Tongue (tissue), 2 donors: ENCODE results near the gene DSE. TPM values are rescaled to one million over a fixed set of nuclear protein-coding genes. Genes with fewer than 3 reads are reported as not detected.
A peak's percentile ranks its signal among the peaks of the same experiment; 100 is the strongest.
"Not testable (repeated sequence)": the region's sequence is repeated elsewhere in the genome, so short reads cannot be mapped to it uniquely, and the experiment has no call there.

Experiments used
- DNase-seq: peaks from one replicate; pipeline ENCODE4 v3.0.0-alpha.2; 2015
- total RNA-seq: library from RNA; depleted of rRNA; stranded (reverse); fragments of >200 nt; gene quantifications from one replicate; pipeline ENCODE4 v1.2.3, GENCODE V29; 2014

Gene DSE
- 47.4 TPM for total RNA-seq

DNA sequence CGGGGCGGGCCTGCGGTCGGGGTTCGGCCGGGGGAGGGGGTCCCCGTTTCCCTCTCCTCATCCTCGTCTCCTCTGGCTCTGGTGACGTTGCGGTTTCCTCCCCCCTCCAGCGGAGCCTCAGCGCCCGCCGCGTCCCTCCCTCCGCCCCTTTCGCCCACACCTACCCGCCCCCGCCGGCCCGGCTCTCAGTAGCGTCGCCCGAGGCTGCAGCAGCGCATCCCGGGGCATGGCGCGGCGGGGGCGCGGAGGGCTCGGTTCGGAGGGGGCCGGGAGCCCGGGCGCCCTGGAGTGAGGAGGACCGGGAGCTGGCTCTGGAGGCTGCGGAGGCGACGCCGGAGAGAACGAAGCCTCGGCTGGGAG is at the start of gene DSE:
DSE (plus strand) TSS at position 188 of the 360 bp plus-strand sequence. CDS start 28,304 bp downstream, outside the sequence.
- DNase-seq: no peak

DNA sequence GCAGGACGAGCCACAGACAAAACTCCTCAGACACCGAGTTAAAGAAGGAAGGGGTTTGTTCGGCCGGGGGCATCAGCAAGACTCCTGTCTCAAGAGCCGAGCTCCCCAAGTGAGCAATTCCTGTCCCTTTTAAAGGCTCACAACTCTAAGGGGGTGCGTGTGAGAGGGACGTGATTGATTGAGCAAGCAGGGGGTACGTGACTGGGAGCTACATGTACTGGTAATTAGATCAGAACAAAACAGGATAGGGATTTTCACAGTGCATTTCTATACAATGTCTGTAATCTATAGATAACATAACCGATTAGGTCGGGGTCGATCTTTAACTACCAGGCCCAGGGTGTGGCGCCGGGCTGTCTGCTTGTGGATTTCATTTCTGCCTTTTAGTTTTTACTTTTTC is 48.8 kb upstream of the DSE start:
- DNase-seq: not testable (repeated sequence)

- no peak for DNase-seq
Observed at GRCh38 chr6:116323863-116324262, 46.9 kb upstream of the DSE start.

GRCh38 chr6:116325634-116326132 is 45.1 kb upstream of the DSE start:
- not testable (repeated sequence) for DNase-seq

DNA sequence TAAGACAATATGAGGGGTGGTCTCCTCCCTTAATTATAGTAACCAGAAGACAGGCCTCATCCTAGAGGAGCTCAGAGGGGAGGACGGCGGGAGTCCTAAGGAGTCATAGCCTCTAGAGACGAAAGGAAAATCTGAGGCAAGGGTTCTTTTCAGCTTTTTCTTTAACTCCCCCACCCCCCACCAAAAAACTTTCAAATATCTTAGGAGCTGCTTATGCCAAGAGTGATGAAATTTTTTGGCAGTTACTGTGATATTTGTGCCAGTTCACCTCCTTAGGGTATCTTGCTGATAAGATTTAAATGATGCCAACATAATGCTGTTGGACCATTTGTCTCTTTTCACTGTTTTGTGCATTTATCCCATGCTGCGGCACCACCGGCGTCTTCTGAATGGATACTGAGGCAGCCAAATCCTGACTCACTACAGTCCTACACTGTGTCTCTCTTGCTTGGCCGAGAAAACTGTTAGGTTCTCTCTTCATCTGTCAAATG is 44.5 kb upstream of the DSE start:
- no peak for DNase-seq

DNA sequence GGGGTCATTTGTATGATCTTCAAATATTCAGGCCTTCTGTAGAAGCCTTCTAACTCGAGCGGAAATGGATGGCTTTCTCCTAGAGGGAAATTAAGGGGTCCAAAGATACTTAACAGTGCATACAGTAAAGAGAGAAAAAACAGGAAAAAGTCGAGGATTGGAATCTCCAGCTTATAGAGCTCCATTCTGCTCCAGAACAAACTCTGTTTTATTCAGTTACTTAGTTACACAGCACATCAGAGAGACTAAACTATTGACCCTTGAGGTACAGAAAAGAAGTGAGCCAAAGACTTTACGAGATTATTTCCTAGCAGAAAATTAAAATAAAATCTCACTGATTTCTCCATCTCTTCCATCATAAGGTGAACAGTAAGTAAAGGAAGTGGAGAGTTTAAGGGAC is 43.8 kb upstream of the DSE start:
- peak; percentile 7 for DNase-seq

DNA sequence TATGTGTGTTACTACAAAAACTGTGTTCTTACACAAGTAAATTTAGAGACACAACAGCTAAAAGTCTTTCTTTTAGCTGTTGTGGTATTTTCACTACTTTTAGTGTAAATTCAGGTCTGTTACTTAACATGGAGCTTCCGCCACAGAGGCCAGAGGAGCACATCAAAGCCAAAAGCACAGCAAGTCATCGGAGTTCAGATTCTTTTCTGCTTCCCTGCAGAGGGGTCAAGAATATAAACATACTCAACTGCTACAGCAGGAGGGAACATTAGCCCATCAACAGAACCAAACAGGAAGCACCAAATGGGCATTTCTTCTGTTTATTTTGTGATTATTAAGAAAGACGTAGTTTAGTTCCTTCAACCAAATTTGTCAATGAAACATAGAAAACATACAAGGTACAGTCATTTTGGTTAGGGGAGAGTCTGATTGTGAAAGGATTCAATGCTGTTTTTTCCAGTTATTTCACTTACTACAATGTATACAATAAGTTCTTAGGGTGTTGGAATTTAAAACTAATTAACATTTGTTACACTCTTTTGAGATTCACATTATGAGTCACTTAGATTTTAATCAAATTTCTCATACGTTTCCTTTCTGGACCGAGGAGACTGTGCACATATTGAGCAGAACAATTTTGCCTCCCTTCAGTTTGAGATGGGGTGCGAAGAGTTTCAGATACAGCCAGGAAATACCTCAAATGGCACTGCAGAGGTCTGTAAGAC is 42.8 kb upstream of the DSE start:
- DNase-seq: no peak

GRCh38 chr6:116328528-116328903 is 42.2 kb upstream of the DSE start:
- DNase-seq: no peak

DNA sequence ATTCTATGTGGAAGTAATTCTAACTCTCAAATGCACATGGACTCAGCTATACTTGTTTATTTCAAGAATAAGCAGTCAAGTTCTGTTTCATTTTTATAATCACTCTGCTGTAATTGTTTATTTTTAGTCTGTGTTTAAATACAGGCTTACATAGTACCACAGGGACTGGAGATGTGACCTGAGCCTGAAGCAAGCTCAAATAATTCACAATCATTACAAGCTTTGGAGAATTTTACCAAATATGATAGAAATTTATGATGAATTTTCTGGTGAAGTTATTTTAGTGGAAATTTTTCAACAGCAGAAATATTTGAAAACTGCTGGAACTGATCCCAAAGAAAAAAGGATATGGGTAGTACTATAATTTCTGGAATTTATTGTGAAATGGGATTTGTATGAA is 41.6 kb upstream of the DSE start:
- DNase-seq: no peak

DNA sequence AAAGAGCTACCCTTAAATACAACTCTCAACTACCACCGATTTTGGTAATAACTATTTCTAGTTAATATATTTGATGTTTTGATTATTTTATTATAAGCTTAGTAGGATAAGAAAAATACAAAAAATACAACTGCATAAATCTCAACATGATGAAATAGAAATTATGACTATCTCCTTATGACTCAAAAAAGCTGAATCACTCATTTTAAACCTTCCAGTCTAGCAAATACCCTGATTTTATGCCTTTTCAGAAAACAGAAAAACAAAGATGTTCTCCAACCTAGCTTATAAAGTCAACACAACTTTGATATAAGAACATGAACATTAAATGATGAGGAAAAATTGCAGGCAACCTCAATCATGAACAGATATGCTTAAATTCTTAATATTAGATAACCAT is 40.2 kb upstream of the DSE start:
- no peak for DNase-seq

DNA sequence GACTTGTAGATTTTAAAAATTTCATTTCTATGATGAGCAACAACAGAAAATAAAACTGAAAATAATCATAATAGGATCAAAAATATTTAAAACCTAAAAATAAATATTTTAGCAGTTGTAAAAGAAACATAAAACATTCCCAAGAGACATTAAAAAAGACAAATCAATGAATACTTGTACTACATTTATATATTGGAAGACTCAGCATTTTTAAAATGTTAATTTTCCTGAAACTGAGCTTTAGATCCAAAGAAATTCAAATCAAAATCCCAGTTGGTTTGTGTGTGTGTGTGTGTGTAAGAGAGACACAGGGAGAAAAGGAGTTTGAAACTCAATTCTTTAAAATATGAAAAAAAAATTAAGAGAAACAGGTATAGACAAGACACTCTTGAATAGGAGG is 38.7 kb upstream of the DSE start:
- DNase-seq: no peak

DNA sequence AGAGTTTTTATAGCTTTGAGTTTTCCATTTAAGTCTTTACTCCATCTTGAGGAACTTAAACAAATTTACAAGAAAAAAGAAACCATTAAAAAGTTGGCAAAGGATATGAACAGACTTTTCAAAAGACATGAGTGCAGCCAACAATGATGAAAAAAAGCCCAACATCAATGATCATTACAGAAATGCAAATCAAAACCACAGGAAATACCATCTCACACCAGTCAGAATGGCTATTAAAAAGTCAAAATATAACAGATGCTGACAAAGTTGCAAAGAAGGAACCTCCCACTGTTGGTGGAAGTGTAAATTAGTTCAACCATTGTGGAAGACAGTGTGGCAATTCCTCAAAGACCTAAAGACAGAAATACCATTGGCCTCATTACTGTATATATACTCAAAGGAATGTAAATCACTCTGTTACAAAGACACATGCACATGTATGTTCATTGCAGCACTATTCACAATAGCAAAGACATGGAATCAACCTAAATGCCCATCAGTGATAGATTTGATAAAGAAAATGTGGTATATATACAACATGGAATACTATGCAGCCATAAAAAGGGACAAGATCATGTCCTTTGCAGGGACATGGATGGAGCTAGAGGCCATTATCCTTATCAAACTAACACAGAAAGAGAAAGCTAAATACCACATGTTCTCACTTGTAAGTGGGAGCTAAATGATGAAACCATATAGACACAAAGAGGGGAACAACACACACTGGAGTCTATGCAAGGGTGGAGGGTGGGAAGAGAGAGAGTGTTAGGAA is 35.9 kb upstream of the DSE start:
- not testable (repeated sequence) for DNase-seq

GRCh38 chr6:116335612-116336215 is 35.0 kb upstream of the DSE start:
- DNase-seq: no peak

- DNase-seq: no peak
Observed at GRCh38 chr6:116338943-116339342, 31.8 kb upstream of the DSE start.

- not testable (repeated sequence) for DNase-seq
Observed at GRCh38 chr6:116340625-116341024, 30.1 kb upstream of the DSE start.

GRCh38 chr6:116349216-116349615 is 21.5 kb upstream of the DSE start:
- no peak for DNase-seq

- no peak for DNase-seq
Observed at GRCh38 chr6:116351101-116351500, 19.6 kb upstream of the DSE start.

- DNase-seq: no peak
Observed at GRCh38 chr6:116352515-116353471, 18.0 kb upstream of the DSE start.

DNA sequence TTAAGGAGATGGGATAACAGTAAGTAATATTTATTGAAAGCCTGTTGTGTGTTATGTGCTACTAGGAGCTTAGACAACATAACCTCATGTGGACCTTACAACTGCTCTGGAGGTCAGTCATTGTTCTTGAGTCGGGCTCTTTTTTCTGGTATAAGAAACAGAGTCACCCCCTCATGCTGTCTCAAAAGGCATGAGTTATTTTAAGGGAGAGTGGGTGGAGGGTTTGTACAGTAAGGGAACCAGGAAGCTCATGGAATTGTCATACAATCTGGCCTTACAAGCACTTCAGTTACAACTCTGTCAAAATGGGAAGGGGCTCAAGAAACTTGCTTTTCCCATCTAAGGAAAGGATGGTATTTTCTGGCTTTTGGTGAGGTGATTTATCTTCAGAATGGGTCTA is 16.5 kb upstream of the DSE start:
- DNase-seq: no peak

- no peak for DNase-seq
Observed at GRCh38 chr6:116355796-116356195, 15.0 kb upstream of the DSE start.

DNA sequence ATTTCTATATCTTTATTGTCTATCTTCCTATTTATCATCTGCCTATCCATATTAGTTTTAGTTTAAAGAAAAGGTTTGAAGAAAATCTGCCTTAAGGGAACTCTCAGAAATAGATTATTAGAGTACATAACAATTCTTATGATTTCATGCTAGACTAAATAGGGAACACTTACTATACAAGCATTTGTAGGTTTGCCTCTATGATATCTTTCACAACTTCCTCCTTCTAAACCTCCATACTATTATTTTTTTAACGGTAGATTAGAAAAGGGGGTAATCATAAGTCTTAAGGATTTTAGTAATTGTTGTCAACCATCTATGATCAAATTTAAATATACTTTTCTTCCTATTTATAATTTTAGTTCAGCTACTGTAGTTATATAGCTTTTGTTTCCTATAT is 11.6 kb upstream of the DSE start:
- no peak for DNase-seq

- DNase-seq: no peak
Observed at GRCh38 chr6:116359835-116360234, 10.9 kb upstream of the DSE start.
